Fibroblast of mammary gland (primary cell): ENCODE measurements around the gene PTPRN2.

Source experiments
- DNase-seq: peaks from one replicate; pipeline ENCODE4 v3.0.0-alpha.2; 2010; ENCODE audit warnings: low read depth
- H3K4me3 ChIP-seq: 2 replicates; pipeline ENCODE4 v1.5.1; 2011; ENCODE audit warnings: low read depth, mild to moderate bottlenecking, low read length, moderate library complexity; ENCODE audit not compliant: control insufficient read depth
- TF ChIP-seq, protein P1 (sequence below): conservative IDR thresholded peaks from 2 replicates; pipeline ENCODE4 v1.5.1; 2011; ENCODE audit warnings: low read depth, low read length, inconsistent platforms; ENCODE audit not compliant: control insufficient read depth, insufficient read depth

Gene PTPRN2

DNA sequence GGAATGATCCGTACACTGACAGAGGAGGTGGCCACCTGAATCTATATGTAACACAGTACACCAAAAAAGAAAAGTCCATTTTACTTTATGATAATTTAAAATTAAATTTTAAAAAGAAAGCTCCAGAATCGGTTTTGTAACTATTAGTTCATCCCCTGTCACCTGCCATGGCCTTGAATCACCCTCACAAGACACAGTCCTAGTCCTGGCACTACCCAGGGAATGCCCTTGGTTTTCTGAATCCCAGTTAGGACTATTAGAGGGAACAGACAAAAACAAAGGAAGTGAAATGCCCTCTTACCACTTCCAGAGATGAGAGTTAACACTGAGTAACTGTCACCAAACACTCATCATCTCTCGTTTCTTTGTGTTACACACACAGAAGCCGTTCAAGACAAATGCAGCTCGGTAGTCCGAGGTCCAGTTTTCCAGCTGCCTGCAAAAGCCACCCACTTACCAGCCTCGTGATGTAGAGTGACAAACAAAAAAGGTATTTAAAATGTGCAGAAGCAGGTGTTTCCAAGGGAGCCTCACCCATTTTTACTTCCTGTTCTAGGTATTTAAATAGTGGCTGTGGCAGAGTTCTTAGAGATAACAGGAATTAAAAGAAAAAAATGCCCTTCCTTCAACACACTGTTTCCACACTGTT lies 6.1 kb downstream of the PTPRN2 start:
- DNase-seq = no peak
- no peak overlapping the region for H3K4me3 ChIP-seq
- TF ChIP-seq, protein P1, sequence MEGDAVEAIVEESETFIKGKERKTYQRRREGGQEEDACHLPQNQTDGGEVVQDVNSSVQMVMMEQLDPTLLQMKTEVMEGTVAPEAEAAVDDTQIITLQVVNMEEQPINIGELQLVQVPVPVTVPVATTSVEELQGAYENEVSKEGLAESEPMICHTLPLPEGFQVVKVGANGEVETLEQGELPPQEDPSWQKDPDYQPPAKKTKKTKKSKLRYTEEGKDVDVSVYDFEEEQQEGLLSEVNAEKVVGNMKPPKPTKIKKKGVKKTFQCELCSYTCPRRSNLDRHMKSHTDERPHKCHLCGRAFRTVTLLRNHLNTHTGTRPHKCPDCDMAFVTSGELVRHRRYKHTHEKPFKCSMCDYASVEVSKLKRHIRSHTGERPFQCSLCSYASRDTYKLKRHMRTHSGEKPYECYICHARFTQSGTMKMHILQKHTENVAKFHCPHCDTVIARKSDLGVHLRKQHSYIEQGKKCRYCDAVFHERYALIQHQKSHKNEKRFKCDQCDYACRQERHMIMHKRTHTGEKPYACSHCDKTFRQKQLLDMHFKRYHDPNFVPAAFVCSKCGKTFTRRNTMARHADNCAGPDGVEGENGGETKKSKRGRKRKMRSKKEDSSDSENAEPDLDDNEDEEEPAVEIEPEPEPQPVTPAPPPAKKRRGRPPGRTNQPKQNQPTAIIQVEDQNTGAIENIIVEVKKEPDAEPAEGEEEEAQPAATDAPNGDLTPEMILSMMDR = no peak

DNA sequence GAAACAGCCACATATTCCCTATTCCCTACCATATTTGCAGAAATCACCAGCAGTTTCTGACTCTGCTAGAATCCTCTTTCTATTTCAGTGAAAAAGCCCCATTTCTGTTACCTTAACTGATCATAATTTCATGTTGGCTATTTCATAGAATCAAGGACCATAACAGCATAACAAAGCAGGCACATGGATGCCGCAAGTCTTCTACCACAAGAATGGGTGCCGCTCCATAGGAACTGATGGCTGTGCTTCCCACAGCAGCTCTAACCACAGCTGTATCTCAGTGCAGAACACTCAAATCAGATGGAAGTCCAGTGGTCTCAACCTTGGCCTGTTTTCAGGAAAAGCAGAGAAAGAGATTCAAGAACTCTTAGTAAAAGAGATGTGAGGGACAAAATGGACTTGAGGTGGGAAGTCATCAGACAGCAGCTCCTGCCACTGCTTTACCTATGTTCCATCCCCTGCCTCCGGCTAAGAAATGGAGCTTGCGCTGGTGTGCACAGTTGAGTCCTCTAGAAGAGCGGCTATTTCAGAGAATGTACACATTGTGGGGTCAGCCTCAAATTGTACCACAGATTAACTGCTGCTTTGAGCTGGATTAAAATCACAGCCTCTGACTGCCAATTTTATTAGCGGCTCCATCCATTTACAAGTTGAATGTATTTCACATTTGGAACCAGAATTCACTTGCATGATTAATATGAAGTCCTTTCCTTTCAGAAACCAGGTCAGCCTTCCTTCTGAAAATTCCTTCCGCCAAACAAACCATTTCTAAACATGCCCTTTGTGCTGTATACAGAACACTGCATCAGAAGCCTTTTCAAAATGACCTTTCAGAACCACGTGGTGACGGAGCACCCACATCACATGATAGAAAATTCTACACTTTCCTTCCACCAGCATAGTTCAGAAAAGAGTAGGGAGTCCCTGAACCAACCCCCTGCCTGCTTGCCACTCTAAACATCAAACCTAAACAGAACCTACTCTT lies 7.7 kb downstream of the PTPRN2 start:
- no peak overlapping the region for H3K4me3 ChIP-seq
- TF ChIP-seq, protein P1 = no peak
- DNase-seq = no peak

DNA sequence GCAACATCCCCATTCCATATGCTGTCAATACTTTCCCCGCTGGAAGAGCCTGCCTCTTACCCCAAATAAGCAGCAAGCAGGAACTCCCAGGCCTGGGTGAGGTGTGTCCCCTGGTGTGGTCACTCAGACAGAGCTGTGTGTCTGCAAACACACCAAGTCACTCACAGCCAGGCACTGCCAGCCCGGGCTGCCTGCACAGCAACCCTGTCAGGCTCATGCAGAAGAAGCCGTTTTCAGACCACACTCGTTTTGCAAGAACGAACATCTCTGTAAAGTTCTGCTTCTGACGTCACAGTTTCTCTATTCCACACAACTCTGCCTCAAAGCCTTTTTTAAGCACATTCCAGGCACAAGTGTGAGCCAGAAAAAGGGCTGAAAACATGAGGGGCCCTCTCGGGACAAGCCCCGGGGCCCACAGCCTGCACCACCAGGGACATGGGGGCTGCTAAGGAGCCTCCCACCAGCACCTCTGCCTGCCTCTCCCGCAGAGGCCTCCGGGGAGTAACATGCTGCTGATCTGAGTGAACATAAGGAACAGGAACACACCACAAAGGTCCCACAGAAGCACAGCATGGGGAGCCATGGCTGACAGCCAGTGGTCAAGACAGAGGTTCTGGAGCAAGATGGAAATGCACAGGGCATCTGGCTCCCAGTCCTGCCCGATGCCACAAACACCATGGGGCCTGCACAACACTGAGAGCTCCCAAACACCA lies 11.4 kb downstream of the PTPRN2 start:
- TF ChIP-seq, protein P1 = no peak
- DNase-seq = no peak
- no peak overlapping the region for H3K4me3 ChIP-seq

DNA sequence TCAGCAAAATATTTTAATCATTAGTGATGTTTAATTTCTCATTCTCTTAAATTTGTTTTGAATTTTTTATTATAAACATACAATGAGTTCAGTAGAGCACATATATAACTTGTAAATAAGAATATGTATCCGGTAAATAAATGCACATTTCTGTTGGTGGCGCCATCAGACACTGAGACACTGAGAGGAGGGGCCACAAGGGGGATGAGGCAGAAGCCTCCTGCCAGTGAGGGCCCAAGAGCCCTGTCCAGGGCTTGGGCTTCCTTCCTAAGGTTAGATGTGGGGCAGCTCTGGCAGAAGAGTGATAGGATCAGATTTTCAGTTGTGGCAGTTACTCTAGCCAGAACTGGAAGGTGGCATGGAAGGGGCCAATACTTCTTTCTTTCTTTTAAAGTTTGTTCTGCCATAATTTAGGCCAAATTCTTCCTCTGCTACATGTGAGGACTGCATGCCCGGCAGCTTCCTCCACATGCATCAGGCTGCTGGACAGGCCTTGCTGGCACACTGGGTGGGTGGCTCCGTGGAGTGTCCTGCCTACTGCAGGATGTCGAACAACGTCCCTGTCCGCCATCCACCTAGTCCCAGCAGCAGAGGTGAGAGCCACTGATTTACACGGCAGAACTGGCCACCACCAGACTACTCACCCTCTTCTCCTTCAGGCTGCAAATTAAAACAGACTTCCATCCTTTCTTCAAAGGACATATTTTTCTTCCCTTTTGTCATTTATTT lies 13.2 kb downstream of the PTPRN2 start:
- TF ChIP-seq, protein P1 = no peak
- no peak for DNase-seq
- H3K4me3 ChIP-seq = no peak overlapping the region

DNA sequence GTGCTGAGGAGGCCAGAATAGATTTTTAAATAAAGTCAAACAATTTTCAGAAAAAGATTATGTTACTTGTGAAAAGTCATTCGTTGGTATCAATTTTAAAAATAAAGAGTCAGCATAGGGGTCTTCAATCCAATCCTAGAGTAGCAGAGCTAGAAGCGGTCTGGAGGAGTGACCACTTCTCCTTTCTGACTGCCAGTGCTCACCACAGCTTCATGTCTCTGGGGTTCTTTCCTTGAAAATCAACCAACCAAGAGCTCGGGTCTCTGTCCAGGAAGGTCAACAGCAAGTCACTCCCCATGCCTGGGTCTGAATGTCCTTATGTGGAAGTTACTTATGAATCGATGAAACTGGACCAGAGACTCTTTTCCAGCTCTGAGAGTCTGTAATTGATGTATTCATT lies 14.3 kb downstream of the PTPRN2 start:
- TF ChIP-seq, protein P1 = no peak

More for the DNA sequence above, 14.3 kb downstream of the PTPRN2 start:
- H3K4me3 ChIP-seq = no peak overlapping the region
- no peak for DNase-seq
